ENCODE data around the gene CDC42EP5. TPM values are rescaled to one million over a fixed set of nuclear protein-coding genes. Genes with fewer than 3 reads are reported as not detected.

The CDC42EP5 gene
- total and polyA plus RNA-seq, 2 donors from 2014 or later, result 19.3 to 29.9 TPM

GRCh38 chr19:54421521-54421920 lies 51.6 kb downstream of the CDC42EP5 start:
- no peak overlapping the region for H3K9ac ChIP-seq (ENCODE audit: low read length in 3 of 3)
- H3K27me3 ChIP-seq (ENCODE audit: control insufficient read depth, insufficient read depth, low read length), result peaks cover 6% of the 10 kb centered on the region
- FAIRE-seq, result no peak
- intact Hi-C loops (cut with DNase I), result no loop called here
- DNase-seq, result peak in 1 of 5 donors; percentile 50
- no peaks in the 10 kb centered on the region for H3K9me3 ChIP-seq (ENCODE audit: control insufficient read depth in 2 of 3, insufficient read depth in 1 of 3, low read length in 3 of 3)
- H3K27ac ChIP-seq (ENCODE audit: low read depth in 2 of 2, low read length in 2 of 2), result no peak overlapping the region
- no peaks in the 10 kb centered on the region for H3K36me3 ChIP-seq (ENCODE audit: control insufficient read depth in 2 of 3, insufficient read depth in 3 of 3, low read length in 3 of 3)
- H3K4me1 ChIP-seq (ENCODE audit: control insufficient read depth in 2 of 3, insufficient read depth in 2 of 3, low read depth in 1 of 3, low read length in 3 of 3), result no peaks in the 10 kb centered on the region
- no peak for TF ChIP-seq CTCF (IDR thresholded peaks at IDR 0.05; ENCODE audit: borderline replicate concordance, extremely low read depth, insufficient read depth)
- H3K4me3 ChIP-seq (ENCODE audit: low read length in 3 of 3), result no peak overlapping the region

GRCh38 chr19:54421169-54421516 lies 52.0 kb downstream of the CDC42EP5 start:
- Histone ChIP-seq H3K9me3 (ENCODE audit: control insufficient read depth in 2 of 3, insufficient read depth in 1 of 3, low read length in 3 of 3) (no peaks in the 10 kb centered on the region), H3K4me1 (ENCODE audit: control insufficient read depth in 2 of 3, insufficient read depth in 2 of 3, low read depth in 1 of 3, low read length in 3 of 3) (no peaks in the 10 kb centered on the region), H3K27ac (ENCODE audit: low read depth in 2 of 2, low read length in 2 of 2) (no peak overlapping the region), H3K36me3 (ENCODE audit: control insufficient read depth in 2 of 3, insufficient read depth in 3 of 3, low read length in 3 of 3) (no peaks in the 10 kb centered on the region), H3K4me3 (ENCODE audit: low read length in 3 of 3) (no peak overlapping the region), H3K27me3 (ENCODE audit: control insufficient read depth, insufficient read depth, low read length) (peaks cover 6% of the 10 kb centered on the region), H3K9ac (ENCODE audit: low read length in 3 of 3) (no peak overlapping the region)
- TF ChIP-seq CTCF (IDR thresholded peaks at IDR 0.05; ENCODE audit: borderline replicate concordance, extremely low read depth, insufficient read depth), result no peak
- FAIRE-seq (no peak), DNase-seq (no peak)
- intact Hi-C loops (cut with DNase I), result no loop called here

GRCh38 chr19:54420383-54421168 lies 52.5 kb downstream of the CDC42EP5 start:
- FAIRE-seq, result no peak
- TF ChIP-seq CTCF (IDR thresholded peaks at IDR 0.05; ENCODE audit: borderline replicate concordance, extremely low read depth, insufficient read depth), result no peak
- Histone ChIP-seq H3K9me3 (ENCODE audit: control insufficient read depth in 2 of 3, insufficient read depth in 1 of 3, low read length in 3 of 3) (no peaks in the 10 kb centered on the region), H3K4me1 (ENCODE audit: control insufficient read depth in 2 of 3, insufficient read depth in 2 of 3, low read depth in 1 of 3, low read length in 3 of 3) (no peaks in the 10 kb centered on the region), H3K4me3 (ENCODE audit: low read length in 3 of 3) (no peak overlapping the region), H3K36me3 (ENCODE audit: control insufficient read depth in 2 of 3, insufficient read depth in 3 of 3, low read length in 3 of 3) (no peaks in the 10 kb centered on the region), H3K27me3 (ENCODE audit: control insufficient read depth, insufficient read depth, low read length) (peaks cover 6% of the 10 kb centered on the region), H3K9ac (ENCODE audit: low read length in 3 of 3) (no peak overlapping the region), H3K27ac (ENCODE audit: low read depth in 2 of 2, low read length in 2 of 2) (no peak overlapping the region)
- intact Hi-C loops (cut with DNase I), result no loop called here
- DNase-seq, result peak; percentile 71 to 88 (median 77)

- no peak overlapping the region for H3K27ac ChIP-seq (ENCODE audit: low read depth in 2 of 2, low read length in 2 of 2)
- FAIRE-seq, result no peak
- H3K27me3 ChIP-seq (ENCODE audit: control insufficient read depth, insufficient read depth, low read length), result peaks cover 6% of the 10 kb centered on the region
Observed at GRCh38 chr19:54420068-54420382, 53.1 kb downstream of the CDC42EP5 start.

More at GRCh38 chr19:54420068-54420382, 53.1 kb downstream of the CDC42EP5 start:
- Histone ChIP-seq H3K36me3 (ENCODE audit: control insufficient read depth in 2 of 3, insufficient read depth in 3 of 3, low read length in 3 of 3) (no peaks in the 10 kb centered on the region), H3K4me3 (ENCODE audit: low read length in 3 of 3) (no peak overlapping the region), H3K9me3 (ENCODE audit: control insufficient read depth in 2 of 3, insufficient read depth in 1 of 3, low read length in 3 of 3) (no peaks in the 10 kb centered on the region), H3K4me1 (ENCODE audit: control insufficient read depth in 2 of 3, insufficient read depth in 2 of 3, low read depth in 1 of 3, low read length in 3 of 3) (no peaks in the 10 kb centered on the region), H3K9ac (ENCODE audit: low read length in 3 of 3) (no peak overlapping the region)
- no peak for DNase-seq
- no peak for TF ChIP-seq CTCF (IDR thresholded peaks at IDR 0.05; ENCODE audit: borderline replicate concordance, extremely low read depth, insufficient read depth)
- intact Hi-C loops (cut with DNase I), result no loop called here
